ENCODE data around the gene AUTS2. TPM values are rescaled to one million over a fixed set of nuclear protein-coding genes. Genes with fewer than 3 reads are reported as not detected.

Gene AUTS2
- total and polyA plus RNA-seq, 2 of the 8 experiments (the other 6 are each of a cell fraction or from before 2014, with no cell fraction given): 25.9 to 101 TPM

- no peak for DNase-seq (ENCODE audit: low read depth in 1 of 2, low spot score in 2 of 2)
- no peaks in the 10 kb centered on the region for H3K36me3 ChIP-seq (ENCODE audit: control insufficient read depth in 2 of 4, insufficient read depth in 4 of 4, low read length in 3 of 4)
- no peak overlapping the region for H4K5ac ChIP-seq (ENCODE audit: insufficient read length, low read depth, low read length)
- no peak overlapping the region for H2BK120ac ChIP-seq (replicated peaks; ENCODE audit: low read depth, low read length)
- no peak overlapping the region for H4K91ac ChIP-seq (replicated peaks; ENCODE audit: insufficient read length, low read length)
- no peak overlapping the region for H3K14ac ChIP-seq (ENCODE audit: insufficient read length)
- H2BK20ac ChIP-seq (ENCODE audit: low read length): no peak overlapping the region
- no peak overlapping the region for H2BK15ac ChIP-seq (ENCODE audit: low read length)
- WGBS, 2 experiments (ENCODE audit: extremely low coverage in 1 of 2, insufficient coverage in 1 of 2, insufficient read length in 1 of 2, insufficient replicate concordance in 2 of 2, low coverage in 1 of 2, low lambda C conversion rate in 2 of 2, missing lambda C conversion rate in 1 of 2): 89% methylated on average over 1 of the region's 1 CpG; no CpG with 5 or more reads in 1 of the 2 experiments
- H3K4ac ChIP-seq (replicated peaks; ENCODE audit: insufficient read length, low read depth, low read length): no peak overlapping the region
- H3K9me3 ChIP-seq (ENCODE audit: insufficient read depth in 2 of 2, low read depth in 1 of 2, low read length in 1 of 2): no peaks in the 10 kb centered on the region
- no peak overlapping the region for H2BK5ac ChIP-seq (ENCODE audit: low read depth, low read length)
- H3K27me3 ChIP-seq (replicated peaks in 1 of 4; ENCODE audit: control insufficient read depth in 3 of 4, extremely low read depth in 1 of 4, insufficient read depth in 3 of 4, low read length in 3 of 4): no peaks in the 10 kb centered on the region; a peak in 1 of 7 replicates
- H2AK5ac ChIP-seq (ENCODE audit: low read depth, low read length): no peak overlapping the region
- H3K23ac ChIP-seq (ENCODE audit: insufficient read length): no peak overlapping the region
- H3K9ac ChIP-seq (replicated peaks in 1 of 4; ENCODE audit: extremely low read depth in 1 of 4, low read depth in 3 of 4, low read length in 3 of 4): no peak overlapping the region
- H3K79me1 ChIP-seq (ENCODE audit: low read depth, low read length): no peaks in the 10 kb centered on the region
- no peak overlapping the region for H2AFZ ChIP-seq (ENCODE audit: low read length)
- no peak overlapping the region for H3K18ac ChIP-seq (ENCODE audit: extremely low read depth, low read length)
- peaks cover 11 to 34% (median 21%) of the 10 kb centered on the region in 4 experiments for H3K4me1 ChIP-seq (replicated peaks in 1 of 4; ENCODE audit: control insufficient read depth in 3 of 4, insufficient read depth in 4 of 4, low read length in 3 of 4)
- no peak for FAIRE-seq
- ChIA-PET POLR2A (ENCODE audit: partially characterized antibody) (no interaction called here), CTCF (ENCODE audit: partially characterized antibody) (no interaction called here)
- H3K4me2 ChIP-seq (ENCODE audit: insufficient read depth in 1 of 2, low read depth in 2 of 2, low read length in 2 of 2): no peak overlapping the region
- no peak overlapping the region for H3K56ac ChIP-seq (replicated peaks; ENCODE audit: insufficient read length, low read depth, low read length)
- H3K23me2 ChIP-seq (ENCODE audit: low read depth, low read length): no peaks in the 10 kb centered on the region
- H3K4me3 ChIP-seq (ENCODE audit: extremely low read depth in 1 of 4, insufficient read depth in 2 of 4, low read depth in 3 of 4, low read length in 4 of 4): no peak overlapping the region
- H2BK12ac ChIP-seq (ENCODE audit: low read depth, low read length): no peak overlapping the region
- H4K20me1 ChIP-seq (replicated peaks in 1 of 2; ENCODE audit: control insufficient read depth in 1 of 2, insufficient read depth in 2 of 2, low read length in 2 of 2): no peaks in the 10 kb centered on the region
- no peaks in the 10 kb centered on the region for H3K79me2 ChIP-seq (ENCODE audit: control insufficient read depth in 1 of 2, insufficient read depth in 2 of 2, low read length in 2 of 2)
- H3K27ac ChIP-seq (ENCODE audit: low read depth, low read length): no peak overlapping the region
- no peak overlapping the region for H4K8ac ChIP-seq (ENCODE audit: extremely low read depth, insufficient read depth, low read length)
- no peak for TF ChIP-seq RFX5 (IDR thresholded peaks at IDR 0.05; ENCODE audit: borderline replicate concordance, low read depth, low read length)
- no peak for TF ChIP-seq ATF3 (IDR thresholded peaks at IDR 0.05; ENCODE audit: insufficient read depth, low read depth, low read length)
- TF ChIP-seq SP4 (IDR thresholded peaks at IDR 0.05; ENCODE audit: low read length): no peak
- no peak for TF ChIP-seq USF2 (IDR thresholded peaks at IDR 0.05; ENCODE audit: low read length)
- TF ChIP-seq TBP (IDR thresholded peaks at IDR 0.05; ENCODE audit: low read depth, low read length): no peak
- TF ChIP-seq CHD1 (IDR thresholded peaks at IDR 0.05; ENCODE audit: low read depth, low read length): no peak
- TF ChIP-seq CHD2 (IDR thresholded peaks at IDR 0.05; ENCODE audit: low read length): no peak
- no peak for TF ChIP-seq GTF2F1 (IDR thresholded peaks at IDR 0.05; ENCODE audit: borderline replicate concordance, low read depth, low read length)
- no peak for TF ChIP-seq NRF1 (IDR thresholded peaks at IDR 0.05; ENCODE audit: low read depth, low read length)
- TF ChIP-seq CBX5 (IDR thresholded peaks at IDR 0.05; ENCODE audit: low read depth, low read length): no peak
- no peak for TF ChIP-seq HDAC2 (IDR thresholded peaks at IDR 0.05; ENCODE audit: borderline replicate concordance in 1 of 2, low read depth in 2 of 2, low read length in 2 of 2)
- TF ChIP-seq NANOG (IDR thresholded peaks at IDR 0.05; ENCODE audit: insufficient read depth, low read depth, low read length, poor library complexity, severe bottlenecking): no peak
- TF ChIP-seq BCL11A (IDR thresholded peaks at IDR 0.05; ENCODE audit: low read depth in 2 of 2, low read length in 2 of 2): no peak
Observed at GRCh38 chr7:70586822-70587221, 988.5 kb downstream of the AUTS2 start.
